Upper lobe of left lung (tissue), 6 donors: ENCODE data around the gene ORM2. TPM values are rescaled to one million over a fixed set of nuclear protein-coding genes. Genes with fewer than 3 reads are reported as not detected.

Experiments
- ATAC-seq, 2 donors: fragments of 200-7000 bp; cut with Tn5 transposase; one replicate each; pipeline ENCODE4 v1.9.1; 2022; ENCODE audit warnings: mild to moderate bottlenecking in 2 of 2, moderate library complexity in 2 of 2; ENCODE audit not compliant: low FRiP score in 2 of 2
- DNase-seq, 2 donors: peaks; one replicate each; pipeline ENCODE4 v3.0.0-alpha.2; 2019 to 2020
- H3K27ac ChIP-seq, 4 donors: fragments of 200-600 bp; sonication (generic); one replicate each; pipeline ENCODE4 v1.5.1; 2016 to 2019
- H3K27me3 ChIP-seq, 4 donors: fragments of 200-600 bp; sonication (generic); one replicate each; pipeline ENCODE4 v1.5.1; 2017 to 2019
- H3K36me3 ChIP-seq, 4 donors: fragments of 200-600 bp; sonication (generic); one replicate each; pipeline ENCODE4 v1.5.1; 2016 to 2019
- H3K4me1 ChIP-seq, 4 donors: fragments of 200-600 bp; sonication (generic); one replicate each; pipeline ENCODE4 v1.5.1; 2018 to 2019
- H3K4me3 ChIP-seq, 4 donors: fragments of 200-600 bp; sonication (generic); one replicate each; pipeline ENCODE4 v1.5.1; 2017 to 2019; ENCODE audit warnings: mild to moderate bottlenecking in 2 of 4, moderate library complexity in 1 of 4
- H3K9me3 ChIP-seq, 4 donors: fragments of 200-600 bp; sonication (generic); one replicate each; pipeline ENCODE4 v1.5.1; 2018 to 2019
- EP300 ChIP-seq, 4 donors: sonication (generic); formaldehyde crosslinking; IDR thresholded peaks; one replicate each; pipeline ENCODE4 v1.5.1; 2017; ENCODE audit warnings: antibody characterized with exemption in 4 of 4, control low read depth in 2 of 4
- POLR2A ChIP-seq, 4 donors: fragments of 450-650 bp; IDR thresholded peaks; one replicate each; pipeline ENCODE4 v1.5.1; 2016 to 2017; ENCODE audit warnings: antibody characterized with exemption in 4 of 4, mild to moderate bottlenecking in 2 of 4
- POLR2AphosphoS5 ChIP-seq, 2 donors: sonication (generic); formaldehyde crosslinking; IDR thresholded peaks; one replicate each; pipeline ENCODE4 v1.5.1; 2017; ENCODE audit warnings: antibody characterized with exemption in 2 of 2
- WGBS, 2 donors: methylation state at CpG; one replicate each; pipeline ENCODE4 v1.1.5; 2017 to 2018; 5-methylcytosine and 5-hydroxymethylcytosine counted together
- total RNA-seq, 6 donors: library from RNA; depleted of rRNA in 4 of 6; stranded (reverse); fragments of >200 nt in 4 of 6; gene quantifications; one replicate each; pipeline versions ENCODE4 v1.1.0 to v1.2.1, GENCODE V29; 2016 to 2021
- TF ChIP-seq, protein P1 (sequence below), 6 experiments: fragments of 450-650 bp in 4 of 6; fragments of 200-600 bp in 2 of 6; sonication (generic) in 2 of 6; IDR thresholded peaks; one replicate each; pipeline ENCODE4 v1.5.1; 2016 to 2019; ENCODE audit warnings: antibody characterized with exemption in 6 of 6
- donor health status: DM: no; HTN: no; CAD: no; lungs with moderate emphysema.
- donor health status: DM: no; HTN: yes; CAD: no; lungs with severe emphysema.

The ORM2 gene
- total RNA-seq, 6 donors from 2014 or later, result 2.2 to 5.5 (median 4.0) TPM; not detected in 2

- 68 to 89% methylated on average over 5 of the region's 5 CpGs for WGBS, 2 donors
- peak in 1 of 2 donors; percentile 10 for DNase-seq
- peaks cover 0 to 6% (median 0%) of the 10 kb centered on the region in 4 donors for H3K4me1 ChIP-seq
- TF ChIP-seq, protein P1, sequence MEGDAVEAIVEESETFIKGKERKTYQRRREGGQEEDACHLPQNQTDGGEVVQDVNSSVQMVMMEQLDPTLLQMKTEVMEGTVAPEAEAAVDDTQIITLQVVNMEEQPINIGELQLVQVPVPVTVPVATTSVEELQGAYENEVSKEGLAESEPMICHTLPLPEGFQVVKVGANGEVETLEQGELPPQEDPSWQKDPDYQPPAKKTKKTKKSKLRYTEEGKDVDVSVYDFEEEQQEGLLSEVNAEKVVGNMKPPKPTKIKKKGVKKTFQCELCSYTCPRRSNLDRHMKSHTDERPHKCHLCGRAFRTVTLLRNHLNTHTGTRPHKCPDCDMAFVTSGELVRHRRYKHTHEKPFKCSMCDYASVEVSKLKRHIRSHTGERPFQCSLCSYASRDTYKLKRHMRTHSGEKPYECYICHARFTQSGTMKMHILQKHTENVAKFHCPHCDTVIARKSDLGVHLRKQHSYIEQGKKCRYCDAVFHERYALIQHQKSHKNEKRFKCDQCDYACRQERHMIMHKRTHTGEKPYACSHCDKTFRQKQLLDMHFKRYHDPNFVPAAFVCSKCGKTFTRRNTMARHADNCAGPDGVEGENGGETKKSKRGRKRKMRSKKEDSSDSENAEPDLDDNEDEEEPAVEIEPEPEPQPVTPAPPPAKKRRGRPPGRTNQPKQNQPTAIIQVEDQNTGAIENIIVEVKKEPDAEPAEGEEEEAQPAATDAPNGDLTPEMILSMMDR (IDR thresholded peaks at IDR 0.05), result no peak
- no peak for TF ChIP-seq POLR2A (IDR thresholded peaks at IDR 0.05)
- no peak for TF ChIP-seq EP300 (IDR thresholded peaks at IDR 0.05)
- no peak for TF ChIP-seq POLR2AphosphoS5 (IDR thresholded peaks at IDR 0.05)
- H3K27ac ChIP-seq, result no peak overlapping the region
- no peak for ATAC-seq
- no peak overlapping the region for H3K4me3 ChIP-seq
- H3K36me3 ChIP-seq, result no peaks in the 10 kb centered on the region
- H3K27me3 ChIP-seq, result no peaks in the 10 kb centered on the region
- no peaks in the 10 kb centered on the region for H3K9me3 ChIP-seq
These were observed 26.1 kb upstream of the ORM2 start for GRCh38 chr9:114303571-114303970.

DNA sequence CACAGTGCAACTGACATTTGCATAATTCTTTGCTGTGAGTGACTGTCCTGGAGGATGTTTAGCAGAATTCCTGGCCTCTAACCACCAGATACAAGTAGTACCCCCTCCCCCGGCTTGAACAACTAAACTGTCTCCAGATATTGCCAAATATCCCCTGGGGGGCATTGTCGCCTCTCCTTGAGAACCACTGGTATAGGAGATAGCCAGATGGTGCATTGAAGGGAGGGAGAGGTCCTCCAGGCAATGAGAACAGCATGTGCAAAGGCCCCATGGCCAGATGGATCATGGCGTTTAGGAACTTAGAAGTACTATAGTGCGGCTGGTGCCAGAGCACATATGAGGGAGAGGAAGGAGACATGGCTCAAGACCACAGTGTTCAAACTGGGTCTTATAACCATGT, 25.7 kb upstream of the ORM2 start:
- 93 to 97% methylated on average over 4 of the region's 4 CpGs for WGBS, 2 donors
- Histone ChIP-seq H3K27me3 (no peaks in the 10 kb centered on the region), H3K4me3 (no peak overlapping the region), H3K27ac (no peak overlapping the region), H3K4me1 (peaks cover 0 to 6% (median 0%) of the 10 kb centered on the region in 4 donors), H3K36me3 (no peaks in the 10 kb centered on the region), H3K9me3 (no peaks in the 10 kb centered on the region)
- DNase-seq, result peak in 1 of 2 donors; percentile 6
- ATAC-seq, result no peak
- TF ChIP-seq, protein P1 (IDR thresholded peaks at IDR 0.05), result no peak
- no peak for TF ChIP-seq POLR2AphosphoS5 (IDR thresholded peaks at IDR 0.05)
- TF ChIP-seq POLR2A (IDR thresholded peaks at IDR 0.05), result no peak
- TF ChIP-seq EP300 (IDR thresholded peaks at IDR 0.05), result no peak

DNA sequence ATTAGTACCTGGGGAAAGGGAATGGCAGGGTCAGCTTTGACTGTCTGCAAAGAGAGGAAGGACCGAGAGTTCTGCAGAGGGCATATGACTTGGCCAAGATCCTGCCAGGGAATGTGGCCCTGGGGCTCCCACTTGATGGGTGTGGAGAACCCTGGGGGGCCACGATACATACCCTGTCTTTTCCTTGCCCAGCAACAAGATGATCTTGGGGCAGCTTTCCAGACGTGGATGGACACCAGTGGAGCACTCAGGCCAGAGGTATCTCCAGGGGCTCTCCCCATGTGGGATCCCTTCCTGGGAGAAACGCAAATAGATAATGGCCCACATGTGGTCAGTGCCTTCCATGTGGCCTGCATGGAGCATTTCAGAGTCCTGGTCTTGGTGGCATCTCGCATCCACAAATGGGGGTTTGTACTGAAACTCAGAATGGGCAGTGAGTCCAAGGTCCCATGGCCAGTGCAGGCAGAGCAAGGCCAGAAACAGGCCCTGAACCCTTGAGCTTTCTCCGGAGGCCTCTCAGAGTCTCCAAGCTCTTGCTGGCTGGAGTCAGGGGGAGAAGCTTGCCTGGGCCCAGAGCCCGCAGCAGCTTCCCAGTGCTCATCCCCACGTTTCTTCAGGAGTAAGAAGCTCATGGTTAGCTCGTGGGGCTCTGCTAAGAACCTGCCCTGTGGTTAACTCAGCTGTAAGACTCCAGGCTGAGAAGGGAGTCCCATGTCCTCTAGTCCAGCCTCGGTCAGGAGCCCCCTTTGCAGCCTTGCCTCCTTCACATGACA, 25.1 kb upstream of the ORM2 start:
- ATAC-seq, result no peak
- TF ChIP-seq POLR2AphosphoS5 (IDR thresholded peaks at IDR 0.05), result no peak
- TF ChIP-seq, protein P1 (IDR thresholded peaks at IDR 0.05), result no peak
- TF ChIP-seq EP300 (IDR thresholded peaks at IDR 0.05), result no peak
- TF ChIP-seq POLR2A (IDR thresholded peaks at IDR 0.05), result no peak
- Histone ChIP-seq H3K4me3 (no peak overlapping the region), H3K9me3 (no peaks in the 10 kb centered on the region), H3K36me3 (no peaks in the 10 kb centered on the region), H3K27me3 (no peaks in the 10 kb centered on the region), H3K4me1 (peaks cover 0 to 6% (median 0%) of the 10 kb centered on the region in 4 donors), H3K27ac (no peak overlapping the region)
- peak in 1 of 2 donors; percentile 14 for DNase-seq
- WGBS, 2 donors, result 78 to 87% methylated on average over 6 to 9 of the region's 10 CpGs

- no peak overlapping the region for H3K27ac ChIP-seq
- H3K4me1 ChIP-seq, result peaks cover 0 to 6% (median 0%) of the 10 kb centered on the region in 4 donors
- ATAC-seq, result no peak
- no peaks in the 10 kb centered on the region for H3K36me3 ChIP-seq
- H3K4me3 ChIP-seq, result no peak overlapping the region
- WGBS, 2 donors, result 89 to 97% methylated on average over 6 of the region's 6 CpGs
- H3K9me3 ChIP-seq, result no peaks in the 10 kb centered on the region
- H3K27me3 ChIP-seq, result no peaks in the 10 kb centered on the region
- TF ChIP-seq, protein P1 (IDR thresholded peaks at IDR 0.05), result no peak
- TF ChIP-seq EP300 (IDR thresholded peaks at IDR 0.05), result no peak
- TF ChIP-seq POLR2A (IDR thresholded peaks at IDR 0.05), result no peak
- TF ChIP-seq POLR2AphosphoS5 (IDR thresholded peaks at IDR 0.05), result no peak
- DNase-seq, result no peak
These were observed 21.8 kb upstream of the ORM2 start for GRCh38 chr9:114307899-114308267.
